Fibroblast of pulmonary artery (primary cell): Measurements from ENCODE around the gene PLCH2.

Experiments used
- DNase-seq: peaks from one replicate; pipeline ENCODE4 v3.0.0-alpha.2; 2010; ENCODE audit warnings: low read depth
- H3K4me3 ChIP-seq: replicated peaks from 2 replicates; pipeline ENCODE4 v1.5.1; 2011; ENCODE audit warnings: low read depth, mild to moderate bottlenecking, control low read depth, low read length, moderate library complexity
- TF ChIP-seq, protein P1 (sequence below): IDR thresholded peaks from 2 replicates; pipeline ENCODE4 v1.5.1; 2011; ENCODE audit warnings: mild to moderate bottlenecking, control low read depth, low read length, inconsistent platforms; ENCODE audit errors: missing control alignments

PLCH2 gene

GRCh38 chr1:2468041-2468472, 8.0 kb upstream of the PLCH2 start:
- TF ChIP-seq, protein P1, sequence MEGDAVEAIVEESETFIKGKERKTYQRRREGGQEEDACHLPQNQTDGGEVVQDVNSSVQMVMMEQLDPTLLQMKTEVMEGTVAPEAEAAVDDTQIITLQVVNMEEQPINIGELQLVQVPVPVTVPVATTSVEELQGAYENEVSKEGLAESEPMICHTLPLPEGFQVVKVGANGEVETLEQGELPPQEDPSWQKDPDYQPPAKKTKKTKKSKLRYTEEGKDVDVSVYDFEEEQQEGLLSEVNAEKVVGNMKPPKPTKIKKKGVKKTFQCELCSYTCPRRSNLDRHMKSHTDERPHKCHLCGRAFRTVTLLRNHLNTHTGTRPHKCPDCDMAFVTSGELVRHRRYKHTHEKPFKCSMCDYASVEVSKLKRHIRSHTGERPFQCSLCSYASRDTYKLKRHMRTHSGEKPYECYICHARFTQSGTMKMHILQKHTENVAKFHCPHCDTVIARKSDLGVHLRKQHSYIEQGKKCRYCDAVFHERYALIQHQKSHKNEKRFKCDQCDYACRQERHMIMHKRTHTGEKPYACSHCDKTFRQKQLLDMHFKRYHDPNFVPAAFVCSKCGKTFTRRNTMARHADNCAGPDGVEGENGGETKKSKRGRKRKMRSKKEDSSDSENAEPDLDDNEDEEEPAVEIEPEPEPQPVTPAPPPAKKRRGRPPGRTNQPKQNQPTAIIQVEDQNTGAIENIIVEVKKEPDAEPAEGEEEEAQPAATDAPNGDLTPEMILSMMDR: no peak
- no peak overlapping the region for H3K4me3 ChIP-seq
- DNase-seq: peak; percentile 33

- no peak for DNase-seq
- no peak overlapping the region for H3K4me3 ChIP-seq
- TF ChIP-seq, protein P1: no peak
Observed at GRCh38 chr1:2468540-2468939, 7.5 kb upstream of the PLCH2 start.

GRCh38 chr1:2469103-2469940, 6.8 kb upstream of the PLCH2 start:
- TF ChIP-seq, protein P1: no peak
- DNase-seq: no peak
- H3K4me3 ChIP-seq: no peak overlapping the region

GRCh38 chr1:2470290-2471158, 5.6 kb upstream of the PLCH2 start:
- H3K4me3 ChIP-seq: no peak overlapping the region
- TF ChIP-seq, protein P1: no peak
- no peak for DNase-seq

DNA sequence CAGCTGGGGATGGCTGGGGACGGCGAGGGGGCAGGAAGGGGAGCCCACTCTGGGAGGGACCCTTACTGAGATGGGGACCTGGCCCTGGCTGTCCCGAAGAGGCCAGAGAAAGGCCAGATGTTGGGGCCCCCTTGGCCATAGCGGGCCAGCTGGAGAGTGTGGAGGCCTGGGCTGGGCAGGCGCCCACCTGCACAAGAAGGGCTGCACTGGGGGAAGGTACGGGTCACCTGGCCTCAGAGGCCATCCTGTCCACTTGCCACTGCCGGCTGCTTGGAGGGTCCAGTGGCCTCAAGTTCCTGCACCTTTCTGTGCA, 5.0 kb upstream of the PLCH2 start:
- TF ChIP-seq, protein P1: no peak
- H3K4me3 ChIP-seq: no peak overlapping the region
- no peak for DNase-seq

DNA sequence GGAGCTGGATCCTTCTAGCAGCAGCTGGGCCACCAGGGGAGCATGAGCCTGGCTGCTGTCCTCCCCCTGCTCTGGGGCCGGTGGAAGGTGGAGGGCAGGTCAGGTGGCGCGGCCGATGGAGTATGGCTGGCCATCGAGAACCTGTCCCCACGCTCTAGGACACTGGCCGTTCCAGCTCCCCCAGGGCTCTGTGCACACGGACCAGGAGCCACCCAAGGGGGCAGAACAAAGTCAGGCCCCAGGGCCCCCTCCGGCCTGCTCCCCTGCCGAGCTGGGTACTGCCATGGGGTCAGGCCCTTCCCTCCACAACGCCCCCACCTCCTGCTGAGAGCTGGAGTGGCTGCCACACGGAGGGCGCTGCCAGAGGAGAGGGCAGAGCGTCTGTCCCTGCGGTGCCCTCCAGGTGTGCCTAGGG, 4.5 kb upstream of the PLCH2 start:
- no peak for DNase-seq

More for the DNA sequence above, 4.5 kb upstream of the PLCH2 start:
- no peak overlapping the region for H3K4me3 ChIP-seq
- TF ChIP-seq, protein P1: no peak
